Endothelial cell of umbilical vein (primary cell): Measurements from ENCODE around the gene IFT88. TPM values are rescaled to one million over a fixed set of nuclear protein-coding genes. Genes with fewer than 3 reads are reported as not detected.

Experiments used
- BruUV-seq: library from RNA; stranded (reverse); fragments of 400-500 nt; replicated peaks from 2 replicates; lab custom pipeline; 2021; lab: Mats Ljungman, UMichigan
- CTCF ChIA-PET: fragments of 300-600, 350-600 bp; sonication (Branson Sonifier 250); formaldehyde crosslinking; loops from one replicate; lab custom pipeline; 2021; ENCODE audit warnings: antibody characterized with exemption, inconsistent platforms; lab: Charles Lee
- POLR2A ChIA-PET: fragments of 300-600, 350-600 bp; sonication (Branson Sonifier 250); formaldehyde crosslinking; loops from one replicate; lab custom pipeline; 2021; ENCODE audit warnings: antibody characterized with exemption, inconsistent platforms; lab: Charles Lee
- DNase-seq: peaks from one replicate; pipeline ENCODE4 v3.0.0-alpha.2; 2011; ENCODE audit warnings: low read depth, low spot score
- FAIRE-seq: peaks from 2 replicates; lab custom pipeline; 2011; peaks lifted over from hg19 to GRCh38; lab: Jason Lieb, UNC
- H2AFZ ChIP-seq: 2 replicates; pipeline ENCODE4 v1.6.0; 2012; ENCODE audit warnings: low read depth, low read length, control low read depth, inconsistent platforms
- H3K27ac ChIP-seq: 2 replicates; pipeline ENCODE4 v1.5.1; 2011; ENCODE audit warnings: low read depth, mild to moderate bottlenecking, control low read depth, low read length, moderate library complexity; ENCODE audit not compliant: insufficient read depth
- H3K27me3 ChIP-seq, 2 experiments: 2 replicates each; pipeline versions ENCODE4 v1.6.0 to v1.6.1; 2011; ENCODE audit warnings: low read length in 2 of 2, mixed read lengths in 1 of 2; ENCODE audit not compliant: control insufficient read depth in 2 of 2, insufficient read depth in 2 of 2
- H3K36me3 ChIP-seq, 2 experiments: 2 replicates in 1 of 2; 3 replicates in 1 of 2; pipeline ENCODE4 v1.5.1; 2011; ENCODE audit warnings: low read length in 2 of 2, mild to moderate bottlenecking in 1 of 2, moderate library complexity in 1 of 2; ENCODE audit not compliant: control insufficient read depth in 2 of 2, insufficient read depth in 2 of 2; ENCODE audit errors: extremely low read depth in 1 of 2
- H3K4me1 ChIP-seq: 3 replicates; pipeline ENCODE4 v1.5.1; 2011; ENCODE audit warnings: mild to moderate bottlenecking, low read length; ENCODE audit not compliant: control insufficient read depth, insufficient read depth; ENCODE audit errors: extremely low read depth
- H3K4me2 ChIP-seq: 2 replicates; pipeline ENCODE4 v1.6.1; 2011; ENCODE audit warnings: low read length, control low read depth, mixed read lengths; ENCODE audit not compliant: insufficient read depth
- H3K4me3 ChIP-seq, 3 experiments: fragments of 200-600 bp in 1 of 3; sonication (generic), shearing (Covaris generic) in 1 of 3; replicated peaks in 1 of 3; 2 replicates each; pipeline ENCODE4 v1.5.1; 2011 to 2016; ENCODE audit warnings: control low read depth in 3 of 3, low read length in 3 of 3, mild to moderate bottlenecking in 2 of 3, inconsistent platforms in 1 of 3, low read depth in 1 of 3, moderate library complexity in 1 of 3; ENCODE audit not compliant: insufficient read depth in 1 of 3
- H3K79me2 ChIP-seq: 2 replicates; pipeline ENCODE4 v1.6.0; 2012; ENCODE audit warnings: low read length, inconsistent platforms; ENCODE audit not compliant: control insufficient read depth, insufficient read depth
- H3K9ac ChIP-seq: replicated peaks from 2 replicates; pipeline ENCODE3; 2011; ENCODE audit warnings: low read length, control low read depth; ENCODE audit not compliant: insufficient read depth; ENCODE audit errors: extremely low read depth
- H3K9me1 ChIP-seq: replicated peaks from 3 replicates; pipeline ENCODE4 v1.6.0; 2011; ENCODE audit warnings: mild to moderate bottlenecking, low read length; ENCODE audit not compliant: control insufficient read depth, insufficient read depth; ENCODE audit errors: extremely low read depth
- H3K9me3 ChIP-seq: replicated peaks from 2 replicates; pipeline ENCODE4 v1.5.1; 2012; ENCODE audit warnings: low read length, inconsistent platforms; ENCODE audit not compliant: control insufficient read depth, insufficient read depth
- H4K20me1 ChIP-seq: replicated peaks from 2 replicates; pipeline ENCODE3; 2011; ENCODE audit warnings: mild to moderate bottlenecking, low read length; ENCODE audit not compliant: control insufficient read depth, insufficient read depth; ENCODE audit errors: extremely low read depth
- CTCF ChIP-seq, 2 donors: IDR thresholded peaks; 1 replicate in 1 of 2; 2 replicates in 1 of 2; pipeline ENCODE4 v1.5.1; 2011; ENCODE audit warnings: low read length in 2 of 2, mild to moderate bottlenecking in 2 of 2, moderate library complexity in 2 of 2, control low read depth in 1 of 2, inconsistent platforms in 1 of 2, low read depth in 1 of 2; ENCODE audit not compliant: insufficient read depth in 1 of 2; ENCODE audit errors: extremely low read depth in 1 of 2
- EZH2 ChIP-seq: IDR thresholded peaks from 2 replicates; pipeline ENCODE4 v1.6.1; 2012; ENCODE audit warnings: borderline replicate concordance, low read depth, mild to moderate bottlenecking, moderate library complexity, low read length, inconsistent platforms; ENCODE audit not compliant: severe bottlenecking
- FOS ChIP-seq: IDR thresholded peaks from 2 replicates; pipeline ENCODE4 v1.6.1; 2011; ENCODE audit warnings: mild to moderate bottlenecking, low read length, moderate library complexity, borderline replicate concordance; ENCODE audit not compliant: insufficient read depth
- GATA2 ChIP-seq: IDR thresholded peaks from 2 replicates; pipeline ENCODE4 v1.7.0; 2011; ENCODE audit warnings: low read depth, mild to moderate bottlenecking, moderate library complexity, mixed read lengths, low read length; ENCODE audit not compliant: insufficient read length, insufficient read depth
- JUN ChIP-seq: IDR thresholded peaks from 2 replicates; pipeline ENCODE4 v1.6.1; 2011; ENCODE audit warnings: borderline replicate concordance, low read depth; ENCODE audit not compliant: insufficient read length, insufficient read depth
- MAX ChIP-seq: IDR thresholded peaks from 2 replicates; pipeline ENCODE4 v1.6.1; 2011; ENCODE audit not compliant: insufficient read depth, insufficient read length
- POLR2A ChIP-seq: IDR thresholded peaks from 2 replicates; pipeline ENCODE4 v1.6.1; 2012; ENCODE audit warnings: low read depth, mild to moderate bottlenecking, control low read depth, low read length
- dilution Hi-C: fragments of 300-500 bp; cut with MboI; formaldehyde crosslinking; loops from one replicate; pipeline ENCODE4 v1.15.0; 2019; ENCODE audit warnings: low sequenced_read_pairs; ENCODE audit not compliant: extremely low pct_ligation_motif_present
- intact Hi-C: fragments of 100-400 bp; cut with micrococcal nuclease; formaldehyde crosslinking; loops from one replicate; pipeline ENCODE4 v1.10.0; 2022
- polyA plus RNA-seq, 4 experiments: library from polyadenylated mRNA; depleted of rRNA in 3 of 4; stranded (reverse) in 3 of 4; unstranded in 1 of 4; fragments of >200 nt; gene quantifications; 2 replicates each; pipeline versions ENCODE4 v1.2.1 to v1.2.3, GENCODE V29; 2011 to 2012; ENCODE audit warnings: missing spikeins in 1 of 4
- total RNA-seq: library from RNA; stranded (reverse); gene quantifications from 2 replicates; pipeline ENCODE4 v1.2.3, GENCODE V29; 2021

IFT88 gene
- total and polyA plus RNA-seq, 2 donors (not counting 3 experiments of a cell fraction or from before 2014, with no cell fraction given): 2.4 to 9.1 TPM

GRCh38 chr13:20534038-20534608, 32.8 kb upstream of the IFT88 start:
- Histone ChIP-seq H3K9me3 (no peaks in the 10 kb centered on the region), H2AFZ (no peak overlapping the region), H3K9ac (no peak overlapping the region), H3K27ac (no peak overlapping the region), H3K36me3 (no peaks in the 10 kb centered on the region), H3K9me1 (no peaks in the 10 kb centered on the region), H3K79me2 (no peaks in the 10 kb centered on the region), H3K4me3 (no peak overlapping the region), H3K27me3 (no peaks in the 10 kb centered on the region), H3K4me2 (no peak overlapping the region), H3K4me1 (no peaks in the 10 kb centered on the region), H4K20me1 (no peaks in the 10 kb centered on the region)
- TF ChIP-seq MAX (no peak), CTCF (IDR thresholded peaks at IDR 0.05; ENCODE audit: extremely low read depth in 1 of 2, insufficient read depth in 1 of 2, low read depth in 1 of 2, low read length in 2 of 2) (no peak), EZH2 (no peak), POLR2A (no peak), FOS (no peak), JUN (no peak), GATA2 (no peak)
- ChIA-PET CTCF (no interaction called here), POLR2A (no interaction called here)
- intact Hi-C loops: no loop called here
- dilution Hi-C loops: no loop called here
- DNase-seq (no peak), FAIRE-seq (no peak)
- BruUV-seq: no TSS peak
